NCI-H1092 (cell line): Measurements from ENCODE around the gene AP4M1.
A peak's percentile ranks its signal among the peaks of the same experiment; 100 is the strongest.
"Not testable (repeated sequence)": the region's sequence is repeated elsewhere in the genome, so short reads cannot be mapped to it uniquely, and the experiment has no call there.

Experiments
- DNase-seq: peaks from one replicate; lab custom pipeline; 2025; lab: John Stamatoyannopoulos, UW

The AP4M1 gene

GRCh38 chr7:100132697-100133151 is 31.3 kb downstream of the AP4M1 start:
- peak; percentile 57 for DNase-seq

- DNase-seq: no peak
Observed at GRCh38 chr7:100137851-100138760, 36.7 kb downstream of the AP4M1 start.

GRCh38 chr7:100141555-100141949 is 40.1 kb downstream of the AP4M1 start:
- no peak for DNase-seq

GRCh38 chr7:100142461-100142860 is 41.0 kb downstream of the AP4M1 start:
- DNase-seq: no peak

- DNase-seq: not testable (repeated sequence)
Observed at GRCh38 chr7:100146350-100146749, 44.9 kb downstream of the AP4M1 start.

- DNase-seq: no peak
Observed at GRCh38 chr7:100147278-100147677, 45.8 kb downstream of the AP4M1 start.

GRCh38 chr7:100148225-100148558 is 46.7 kb downstream of the AP4M1 start:
- no peak for DNase-seq

- peak; percentile 100 for DNase-seq
Observed at GRCh38 chr7:100148559-100149328, 47.3 kb downstream of the AP4M1 start, which contains the start of gene LAMTOR4. Gene LAMTOR4 (plus strand): TSS chr7:100148918. CDS start chr7:100148973, 55 bp downstream.

- no peak for DNase-seq
Observed at GRCh38 chr7:100152404-100152803, 51.0 kb downstream of the AP4M1 start.

- no peak for DNase-seq
Observed at GRCh38 chr7:100152937-100153666, 51.7 kb downstream of the AP4M1 start.

- no peak for DNase-seq
Observed at GRCh38 chr7:100153708-100154535, 52.5 kb downstream of the AP4M1 start.

GRCh38 chr7:100154651-100155491 is 53.4 kb downstream of the AP4M1 start:
- no peak for DNase-seq

- no peak for DNase-seq
Observed at GRCh38 chr7:100155553-100156317, 54.3 kb downstream of the AP4M1 start.

- DNase-seq: no peak
Observed at GRCh38 chr7:100156331-100157068, 55.1 kb downstream of the AP4M1 start.

- DNase-seq: no peak
Observed at GRCh38 chr7:100157069-100157333, 55.6 kb downstream of the AP4M1 start.

GRCh38 chr7:100157334-100158228 is 56.1 kb downstream of the AP4M1 start:
- DNase-seq: no peak
